Measurements from ENCODE around the gene STAMBP. TPM values are rescaled to one million over a fixed set of nuclear protein-coding genes. Genes with fewer than 3 reads are reported as not detected.

STAMBP gene
- total RNA-seq, 4 donors from 2014 or later, result 29.0 to 45.0 (median 33.5) TPM

DNA sequence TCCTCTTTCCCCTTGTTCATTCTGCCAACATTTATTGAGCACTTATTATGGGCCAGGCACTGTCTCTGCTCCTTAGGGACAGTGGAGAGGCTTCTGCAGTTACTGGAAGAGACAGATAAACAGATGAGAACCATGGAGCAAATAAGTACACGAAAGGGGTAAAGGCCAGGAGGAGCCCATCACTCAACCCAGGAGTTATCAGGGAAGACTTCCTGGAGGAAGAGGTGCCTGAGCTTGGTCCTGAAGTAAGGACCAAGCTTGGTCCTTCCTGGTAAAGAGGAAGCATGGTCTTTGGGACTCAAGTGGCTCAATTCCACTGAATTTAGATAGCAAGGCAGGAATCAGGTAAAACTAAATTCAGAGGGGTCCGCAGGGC lies 65.7 kb downstream of the STAMBP start:
- TF ChIP-seq EP300 (IDR thresholded peaks at IDR 0.05), result no peak
- no peak for TF ChIP-seq POLR2AphosphoS5 (IDR thresholded peaks at IDR 0.05)
- TF ChIP-seq, protein P1, sequence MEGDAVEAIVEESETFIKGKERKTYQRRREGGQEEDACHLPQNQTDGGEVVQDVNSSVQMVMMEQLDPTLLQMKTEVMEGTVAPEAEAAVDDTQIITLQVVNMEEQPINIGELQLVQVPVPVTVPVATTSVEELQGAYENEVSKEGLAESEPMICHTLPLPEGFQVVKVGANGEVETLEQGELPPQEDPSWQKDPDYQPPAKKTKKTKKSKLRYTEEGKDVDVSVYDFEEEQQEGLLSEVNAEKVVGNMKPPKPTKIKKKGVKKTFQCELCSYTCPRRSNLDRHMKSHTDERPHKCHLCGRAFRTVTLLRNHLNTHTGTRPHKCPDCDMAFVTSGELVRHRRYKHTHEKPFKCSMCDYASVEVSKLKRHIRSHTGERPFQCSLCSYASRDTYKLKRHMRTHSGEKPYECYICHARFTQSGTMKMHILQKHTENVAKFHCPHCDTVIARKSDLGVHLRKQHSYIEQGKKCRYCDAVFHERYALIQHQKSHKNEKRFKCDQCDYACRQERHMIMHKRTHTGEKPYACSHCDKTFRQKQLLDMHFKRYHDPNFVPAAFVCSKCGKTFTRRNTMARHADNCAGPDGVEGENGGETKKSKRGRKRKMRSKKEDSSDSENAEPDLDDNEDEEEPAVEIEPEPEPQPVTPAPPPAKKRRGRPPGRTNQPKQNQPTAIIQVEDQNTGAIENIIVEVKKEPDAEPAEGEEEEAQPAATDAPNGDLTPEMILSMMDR (IDR thresholded peaks at IDR 0.05), result no peak
- no peak for TF ChIP-seq POLR2A (IDR thresholded peaks at IDR 0.05)
- no peak overlapping the region for H3K4me3 ChIP-seq
- 96% methylated on average over 2 of the region's 2 CpGs for WGBS

DNA sequence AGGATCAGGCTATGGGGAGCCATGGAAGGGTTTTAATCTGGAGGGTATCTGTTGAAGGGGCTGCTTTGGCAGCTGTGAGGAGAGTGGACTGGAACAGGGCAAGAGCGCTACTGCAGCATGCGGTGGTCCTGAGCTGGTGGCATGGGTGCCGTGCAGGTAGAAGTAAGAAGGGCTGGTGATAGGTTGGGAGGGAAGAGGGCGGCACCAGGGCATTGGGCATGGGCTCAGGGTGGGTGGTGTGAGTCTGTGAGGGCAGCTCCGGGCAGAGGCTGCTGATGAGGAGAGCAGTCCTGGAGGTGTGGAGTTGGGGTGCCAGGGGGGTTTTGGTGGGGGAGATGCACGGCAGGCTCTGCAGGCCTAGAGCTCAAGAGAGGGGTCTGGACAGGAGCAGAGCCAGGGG lies 66.1 kb downstream of the STAMBP start:
- Histone ChIP-seq H3K27me3 (no peaks in the 10 kb centered on the region), H3K27ac (no peak overlapping the region), H3K36me3 (no peaks in the 10 kb centered on the region), H3K9me3 (no peaks in the 10 kb centered on the region), H3K4me3 (no peak overlapping the region), H3K4me1 (peaks cover 14% of the 10 kb centered on the region)
- peak in 1 of 2 donors; percentile 74 for DNase-seq (ENCODE audit: low spot score in 2 of 2)
- 83% methylated on average over 6 of the region's 6 CpGs for WGBS
- TF ChIP-seq, protein P1 (IDR thresholded peaks at IDR 0.05), result no peak
- TF ChIP-seq POLR2AphosphoS5 (IDR thresholded peaks at IDR 0.05) (no peak), POLR2A (IDR thresholded peaks at IDR 0.05) (no peak), EP300 (IDR thresholded peaks at IDR 0.05) (no peak)

More for the DNA sequence above, 65.7 kb downstream of the STAMBP start:
- no peaks in the 10 kb centered on the region for H3K9me3 ChIP-seq
- peaks cover 14% of the 10 kb centered on the region for H3K4me1 ChIP-seq
- no peak overlapping the region for H3K27ac ChIP-seq
- no peaks in the 10 kb centered on the region for H3K27me3 ChIP-seq
- no peaks in the 10 kb centered on the region for H3K36me3 ChIP-seq
- DNase-seq (ENCODE audit: low spot score in 2 of 2), result no peak

DNA sequence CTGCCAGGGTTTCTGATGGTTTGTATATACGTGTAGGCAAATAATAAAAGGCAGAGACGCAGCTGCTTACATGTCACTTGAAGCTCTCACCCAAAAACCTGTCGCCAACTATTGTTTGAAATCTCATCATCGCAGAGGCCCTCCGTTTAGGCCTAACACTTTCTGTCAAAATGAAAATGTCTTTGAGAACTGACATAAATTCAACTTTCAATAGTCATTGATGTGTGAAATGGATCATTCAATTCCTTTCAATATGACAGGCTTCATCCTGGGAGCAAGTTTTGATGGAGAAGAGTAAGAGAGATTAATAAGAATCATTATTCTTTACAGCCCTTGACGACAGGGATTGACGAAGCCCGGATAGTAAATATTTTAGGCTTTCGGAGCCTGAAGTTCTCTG lies 66.7 kb downstream of the STAMBP start:
- no peaks in the 10 kb centered on the region for H3K27me3 ChIP-seq
- no peak for DNase-seq (ENCODE audit: low spot score in 2 of 2)
- H3K36me3 ChIP-seq, result no peaks in the 10 kb centered on the region
- WGBS, result 74% methylated on average over 9 of the region's 9 CpGs
- H3K9me3 ChIP-seq, result no peaks in the 10 kb centered on the region
- no peak overlapping the region for H3K27ac ChIP-seq
- peaks cover 14% of the 10 kb centered on the region for H3K4me1 ChIP-seq
- H3K4me3 ChIP-seq, result no peak overlapping the region
- TF ChIP-seq POLR2A (IDR thresholded peaks at IDR 0.05) (no peak), EP300 (IDR thresholded peaks at IDR 0.05) (no peak), POLR2AphosphoS5 (IDR thresholded peaks at IDR 0.05) (no peak)
- TF ChIP-seq, protein P1 (IDR thresholded peaks at IDR 0.05), result no peak

DNA sequence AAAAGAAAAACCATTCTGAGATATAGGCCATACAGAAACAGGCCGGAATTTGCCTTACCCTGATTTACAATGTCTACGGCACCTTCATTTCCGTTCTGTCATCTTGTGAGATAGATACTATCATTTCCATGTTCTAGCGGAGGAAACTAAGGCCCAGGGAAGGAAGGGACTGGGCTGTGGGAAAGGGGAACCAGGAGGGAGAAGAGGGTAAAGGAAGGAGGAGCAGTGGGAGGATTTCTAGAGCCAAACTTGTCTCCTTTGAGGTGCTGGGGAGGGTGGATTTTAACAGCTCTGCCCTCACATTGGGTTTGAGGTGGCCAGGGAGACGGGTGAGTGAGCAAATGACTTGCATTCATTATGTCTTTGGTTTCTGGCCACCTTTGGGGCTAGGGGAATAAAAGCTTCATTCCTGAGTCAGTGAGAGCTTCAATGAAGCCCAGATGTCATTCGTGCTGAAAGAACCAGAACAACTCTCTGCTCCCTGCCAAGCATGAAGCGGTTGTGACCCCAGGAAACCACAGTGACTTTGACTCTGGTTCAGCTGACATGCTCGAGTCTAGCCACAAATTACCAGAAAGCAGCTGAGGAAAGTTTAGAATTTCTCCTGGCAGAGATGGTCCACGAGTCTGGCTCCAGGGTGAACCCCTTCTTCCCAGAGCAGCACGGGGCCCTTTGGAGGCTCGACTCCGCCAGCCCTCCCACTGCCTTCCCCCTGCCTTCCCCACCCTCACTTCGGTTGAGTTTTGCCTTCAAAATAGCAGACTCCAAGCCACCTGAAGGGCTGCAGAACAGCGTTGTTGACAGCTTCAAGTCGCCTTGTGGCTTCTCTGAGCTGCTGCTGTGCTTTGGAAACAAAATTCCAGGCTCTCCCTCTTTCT lies 67.8 kb downstream of the STAMBP start:
- Histone ChIP-seq H3K27ac (no peak overlapping the region), H3K4me1 (peaks cover 14% of the 10 kb centered on the region), H3K27me3 (no peaks in the 10 kb centered on the region), H3K9me3 (no peaks in the 10 kb centered on the region), H3K36me3 (no peaks in the 10 kb centered on the region), H3K4me3 (no peak overlapping the region)
- peak in 1 of 2 donors; percentile 56 for DNase-seq (ENCODE audit: low spot score in 2 of 2)
- no peak for TF ChIP-seq POLR2A (IDR thresholded peaks at IDR 0.05)
- TF ChIP-seq, protein P1 (IDR thresholded peaks at IDR 0.05), result no peak
- no peak for TF ChIP-seq POLR2AphosphoS5 (IDR thresholded peaks at IDR 0.05)
- no peak for TF ChIP-seq EP300 (IDR thresholded peaks at IDR 0.05)
- WGBS, result 73% methylated on average over 11 of the region's 15 CpGs

DNA sequence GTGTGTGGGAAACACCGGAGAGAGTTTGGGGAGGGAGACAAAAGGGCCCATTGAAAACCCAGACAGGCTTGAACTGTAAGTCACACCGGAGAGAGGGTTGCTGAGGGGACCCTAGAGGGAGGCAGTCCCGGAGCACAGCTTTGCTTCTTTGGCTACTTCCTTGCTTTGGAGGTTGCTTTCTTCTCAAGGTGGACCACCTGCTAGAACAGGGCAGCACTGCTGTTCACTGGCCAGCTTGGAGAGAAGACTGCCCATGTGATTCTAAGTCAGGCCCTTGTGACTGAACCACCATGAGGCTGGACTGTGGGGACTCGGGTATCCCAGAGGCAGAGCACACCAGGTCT lies 68.5 kb downstream of the STAMBP start:
- no peak for DNase-seq (ENCODE audit: low spot score in 2 of 2)
- Histone ChIP-seq H3K4me1 (peaks cover 14% of the 10 kb centered on the region), H3K27ac (no peak overlapping the region), H3K4me3 (no peak overlapping the region), H3K36me3 (no peaks in the 10 kb centered on the region), H3K27me3 (no peaks in the 10 kb centered on the region), H3K9me3 (no peaks in the 10 kb centered on the region)
- TF ChIP-seq POLR2AphosphoS5 (IDR thresholded peaks at IDR 0.05), result no peak
- TF ChIP-seq POLR2A (IDR thresholded peaks at IDR 0.05), result no peak
- TF ChIP-seq, protein P1 (IDR thresholded peaks at IDR 0.05), result no peak
- no peak for TF ChIP-seq EP300 (IDR thresholded peaks at IDR 0.05)
- 72% methylated on average over 4 of the region's 4 CpGs for WGBS

Measured in suprapubic skin (tissue), 4 donors.